Hippocampal formation (tissue), 2 donors: Measurements from ENCODE around the gene CACNA1G.

ENCODE experiments used
- DNase-seq, 2 donors: peaks; one replicate each; lab custom pipeline; 2025; lab: John Stamatoyannopoulos, UW

CACNA1G gene

GRCh38 chr17:50632637-50633036, 72.1 kb downstream of the CACNA1G start:
- no peak for DNase-seq

DNA sequence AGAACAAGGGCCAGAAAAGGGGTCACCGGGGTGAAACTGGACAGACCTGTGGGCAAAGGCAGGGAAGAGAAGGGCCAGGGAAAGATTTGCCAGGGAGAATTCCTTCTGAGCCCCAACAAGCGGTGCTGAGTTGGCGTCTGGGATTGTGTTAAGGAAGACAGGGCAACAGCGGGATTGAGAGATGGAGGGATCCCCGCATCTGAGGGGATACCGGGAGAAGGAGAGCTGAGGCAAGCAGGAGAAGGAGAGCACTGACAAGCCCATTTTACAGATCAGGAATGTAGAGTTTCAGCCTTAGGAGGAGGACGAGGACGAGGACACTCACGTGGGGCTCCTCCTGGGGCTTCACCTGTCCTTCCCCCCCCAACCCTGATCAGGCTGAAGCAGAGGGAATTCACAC, 73.2 kb downstream of the CACNA1G start:
- DNase-seq: no peak

DNA sequence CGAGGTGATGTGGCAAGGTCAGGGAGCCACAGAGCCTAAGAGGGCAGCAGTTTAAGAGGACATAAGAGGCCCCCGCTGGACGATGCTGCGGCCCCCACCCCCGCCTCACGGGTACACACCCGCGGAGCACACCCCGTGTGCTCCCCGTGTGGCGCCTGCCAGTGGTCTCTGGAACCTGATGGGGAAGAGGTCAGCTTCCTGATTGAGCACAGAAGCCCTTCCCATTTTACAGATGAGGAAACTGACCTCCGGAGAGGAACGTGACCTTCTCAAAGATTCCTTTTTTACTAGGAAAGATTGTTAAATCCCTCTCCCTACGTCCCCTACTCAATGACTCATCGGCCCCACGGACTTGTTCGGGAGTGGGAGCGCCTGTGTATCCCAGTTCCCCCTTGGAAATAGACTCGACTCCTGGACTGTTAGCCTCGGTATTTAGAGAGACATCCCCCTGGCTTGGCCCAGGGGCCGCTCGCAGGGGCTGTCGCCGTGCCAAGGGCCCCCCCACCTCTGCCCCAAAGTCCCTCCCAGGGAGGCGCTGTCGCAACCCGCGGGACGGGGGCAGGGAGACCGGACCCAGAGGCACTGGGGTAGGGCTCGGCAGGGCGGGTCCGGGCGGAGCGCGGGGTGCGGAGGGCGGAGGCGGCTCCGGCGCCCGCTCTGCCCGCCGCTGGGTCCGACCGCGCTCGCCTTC, 73.9 kb downstream of the CACNA1G start, which contains the start of gene ABCC3:
Gene ABCC3, plus strand, starts transcription at position 658 of the 691 bp plus-strand sequence. CDS start 56 bp downstream, outside the sequence.
- no peak for DNase-seq

DNA sequence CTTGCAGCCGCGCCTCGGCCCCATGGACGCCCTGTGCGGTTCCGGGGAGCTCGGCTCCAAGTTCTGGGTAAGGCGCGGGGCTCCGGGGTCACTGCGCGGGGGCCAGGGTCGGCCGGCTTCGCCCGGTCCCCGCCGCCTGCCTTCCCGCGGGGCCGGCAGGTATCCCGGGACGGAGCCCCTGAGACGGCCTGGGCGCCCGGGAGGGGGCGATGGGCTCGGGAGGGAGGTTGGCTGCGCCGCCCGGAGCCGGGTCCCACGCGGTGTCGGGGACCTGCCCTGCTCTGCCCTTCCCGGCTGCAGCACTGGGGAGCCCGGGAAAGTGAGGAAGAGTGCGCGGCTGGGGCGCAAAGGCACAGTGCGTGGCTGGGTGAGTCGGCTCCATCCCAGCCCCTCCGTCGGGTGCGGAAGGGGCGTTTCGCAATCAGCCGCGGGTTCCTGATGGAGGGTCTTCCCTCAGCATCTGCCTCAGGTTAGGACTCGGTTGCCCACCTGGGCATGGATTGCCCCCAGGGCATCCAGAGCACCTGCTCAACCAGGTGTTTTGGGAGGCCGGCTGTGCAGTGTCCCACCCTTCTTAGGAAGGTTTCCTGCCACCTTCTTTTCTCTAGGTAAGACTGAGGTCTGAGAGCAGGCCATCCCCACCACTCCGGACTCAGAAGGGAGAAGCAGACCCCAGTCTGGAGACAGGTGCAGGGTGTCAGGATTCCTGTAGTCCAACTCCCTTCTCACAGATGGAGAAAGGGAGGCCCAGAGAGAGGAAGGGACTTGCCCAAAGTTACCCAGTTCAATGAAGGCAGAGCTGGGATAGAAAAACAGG, 74.6 kb downstream of the CACNA1G start:
- no peak for DNase-seq

DNA sequence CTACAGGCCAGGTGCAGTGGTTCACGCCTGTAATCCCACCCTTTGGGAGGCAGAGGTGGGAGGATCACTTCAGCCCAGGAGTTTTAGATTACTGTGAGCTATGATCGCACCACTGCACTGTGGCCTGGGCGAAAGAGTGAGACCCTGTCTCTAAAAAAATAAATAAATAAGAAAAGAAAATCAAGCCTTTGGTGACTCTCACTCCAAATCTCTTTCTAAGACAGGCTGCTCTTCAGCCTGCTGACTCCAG, 75.1 kb downstream of the CACNA1G start:
- DNase-seq: no peak

- no peak for DNase-seq
These were observed 75.7 kb downstream of the CACNA1G start for GRCh38 chr17:50635982-50636803.

DNA sequence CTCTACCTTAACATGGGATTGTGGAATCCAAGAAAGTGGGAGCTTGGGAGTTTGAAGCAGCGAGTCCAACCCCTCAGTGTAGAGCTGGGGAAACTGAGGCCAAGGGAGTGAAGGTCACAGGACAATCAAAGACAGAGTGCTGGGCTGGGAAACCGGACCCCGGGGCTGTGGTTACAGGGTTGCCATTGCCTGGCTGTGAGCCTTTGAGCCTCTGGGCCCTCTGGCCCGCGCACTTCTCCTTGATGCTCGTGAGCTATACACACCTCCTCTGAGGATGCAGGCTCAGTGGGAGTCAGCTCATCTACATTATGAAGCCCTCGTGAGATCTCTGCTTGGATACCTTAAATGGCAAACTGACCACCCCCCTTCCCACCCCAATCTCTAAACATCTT, 76.3 kb downstream of the CACNA1G start:
- no peak for DNase-seq

GRCh38 chr17:50637829-50638605, 77.5 kb downstream of the CACNA1G start:
- no peak for DNase-seq

DNA sequence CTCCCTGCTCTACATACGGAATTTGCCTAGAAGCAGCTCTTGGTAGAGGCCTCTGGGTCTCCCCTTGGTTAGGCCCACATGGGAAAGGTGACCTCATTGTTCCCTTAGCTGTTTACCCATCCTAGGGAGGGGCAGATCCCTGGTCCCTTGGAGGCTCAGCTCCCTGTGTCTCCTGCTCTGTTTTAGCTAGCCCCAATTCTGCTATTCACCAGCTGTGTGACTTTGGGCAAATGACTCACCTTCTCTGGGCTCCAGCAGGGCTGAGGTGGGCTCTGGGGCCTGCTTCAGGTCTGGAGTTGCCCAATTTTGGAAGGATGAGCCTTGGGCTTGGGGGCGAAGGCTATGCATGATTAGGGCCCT, 78.1 kb downstream of the CACNA1G start:
- no peak for DNase-seq

GRCh38 chr17:50638966-50639713, 78.6 kb downstream of the CACNA1G start:
- peak; percentile 23 to 49 for DNase-seq

- DNase-seq: no peak
These were observed 80.3 kb downstream of the CACNA1G start for GRCh38 chr17:50640686-50641351.

GRCh38 chr17:50641357-50641756, 80.8 kb downstream of the CACNA1G start:
- DNase-seq: no peak

- DNase-seq: no peak
These were observed 81.7 kb downstream of the CACNA1G start for GRCh38 chr17:50642071-50642721.

GRCh38 chr17:50642722-50643656, 82.5 kb downstream of the CACNA1G start:
- DNase-seq: no peak

DNA sequence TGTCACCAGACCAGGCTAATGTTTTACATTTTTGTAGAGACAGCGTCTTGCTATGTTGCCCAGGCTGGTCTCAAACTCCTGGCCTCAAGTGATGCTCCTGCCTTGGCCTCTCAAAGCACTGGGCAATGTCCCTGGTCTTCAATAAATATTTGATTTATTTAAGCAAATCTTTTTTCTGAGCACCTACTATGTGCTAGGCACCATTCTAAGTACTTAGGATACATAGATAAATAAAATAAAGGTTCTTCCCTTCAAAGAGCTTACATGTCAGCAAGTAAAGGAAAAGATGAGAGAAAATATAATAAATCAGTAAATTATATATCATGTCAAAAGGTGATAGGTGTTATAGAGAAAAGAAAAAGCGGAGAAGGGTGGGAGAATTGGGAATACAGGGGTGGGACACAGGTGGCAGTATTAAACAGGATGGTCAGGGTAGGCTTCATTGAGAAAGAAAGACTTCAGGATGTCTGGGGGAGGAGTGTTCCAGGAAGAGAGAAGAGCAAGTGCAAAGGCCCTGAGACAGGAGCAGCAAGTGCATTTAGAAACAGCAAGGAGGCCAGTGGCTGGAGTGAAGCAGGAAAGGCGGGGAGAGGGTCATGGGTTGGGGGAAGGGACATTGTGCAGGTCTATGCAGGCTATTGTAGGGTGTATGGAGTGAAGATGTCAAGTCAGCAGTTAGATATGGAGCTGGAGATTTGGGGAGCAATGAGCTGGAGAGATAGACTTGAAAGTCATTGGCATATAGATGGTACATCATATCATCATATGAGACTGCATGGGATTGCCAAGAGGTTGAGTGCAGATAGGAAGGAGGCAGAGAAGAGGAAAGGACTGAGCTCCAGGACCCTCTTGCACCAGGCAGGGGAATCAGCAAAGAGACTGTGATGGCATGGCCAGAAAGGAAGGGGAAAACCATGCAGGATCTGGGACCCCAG, 85.5 kb downstream of the CACNA1G start:
- no peak for DNase-seq

- DNase-seq: no peak
These were observed 86.7 kb downstream of the CACNA1G start for GRCh38 chr17:50647187-50647586.

DNA sequence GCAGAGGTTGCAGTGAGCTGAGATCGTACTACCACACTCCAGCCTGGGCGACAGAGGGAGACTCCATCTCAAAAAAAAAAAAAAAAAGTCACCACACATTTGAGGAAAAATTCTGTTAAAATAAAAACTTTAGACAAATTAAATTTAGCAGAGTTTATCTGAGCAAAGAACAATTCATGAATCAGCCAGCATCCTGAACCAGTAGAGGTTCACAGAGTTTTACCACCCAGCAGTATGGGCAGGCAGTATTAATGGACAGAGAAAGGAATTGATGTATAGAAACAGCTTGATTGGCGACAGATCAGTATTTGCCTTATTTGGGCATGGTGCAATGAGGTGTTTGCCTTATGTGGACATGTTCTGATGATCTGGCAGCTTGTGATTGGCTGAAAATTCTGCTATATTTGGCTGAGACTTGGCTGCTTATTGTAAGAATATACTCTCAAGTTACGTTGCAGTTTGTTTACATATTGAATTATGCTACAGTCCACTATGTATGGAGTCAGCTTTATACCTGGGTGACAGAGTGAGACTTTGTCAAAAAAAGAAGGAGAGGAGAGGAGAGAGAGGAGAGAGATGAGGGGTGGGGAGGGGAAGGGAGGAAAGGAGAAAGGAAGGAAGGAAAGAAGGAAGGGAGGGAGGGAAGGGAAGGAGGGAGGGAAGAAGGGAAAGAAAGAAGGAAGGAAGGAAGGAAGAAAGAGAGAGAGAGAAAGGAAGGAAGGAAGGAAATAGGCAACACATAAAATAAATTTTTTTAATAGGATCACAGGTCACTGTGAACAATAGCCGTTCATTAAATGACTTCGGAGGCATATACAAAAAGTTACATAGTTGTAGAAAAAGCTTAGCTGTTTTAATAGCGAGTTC, 88.8 kb downstream of the CACNA1G start:
- no peak for DNase-seq
